Erythroblast (primary cell): ENCODE data around the gene CTNNB1.

ENCODE experiments used
- DNase-seq, 2 experiments: peaks; one replicate each; lab custom pipeline; 2025; lab: John Stamatoyannopoulos, UW
- GATA1 ChIP-seq: IDR thresholded peaks from 2 replicates; pipeline ENCODE4 v1.6.1; 2011; ENCODE audit warnings: low read depth, mild to moderate bottlenecking, control low read depth, low read length, moderate library complexity
- POLR2A ChIP-seq: IDR thresholded peaks from 2 replicates; pipeline ENCODE4 v1.6.1; 2011; ENCODE audit warnings: mild to moderate bottlenecking, low read length

Gene CTNNB1

GRCh38 chr3:41176596-41176995 lies 22.7 kb upstream of the CTNNB1 start:
- TF ChIP-seq GATA1 (no peak), POLR2A (no peak)
- no peak for DNase-seq

- TF ChIP-seq POLR2A (no peak), GATA1 (no peak)
- no peak for DNase-seq
These were observed 20.7 kb upstream of the CTNNB1 start for GRCh38 chr3:41178576-41178975.

- DNase-seq = no peak
- TF ChIP-seq GATA1 (no peak), POLR2A (no peak)
These were observed 18.9 kb upstream of the CTNNB1 start for GRCh38 chr3:41180396-41180795.

GRCh38 chr3:41182504-41183059 lies 16.7 kb upstream of the CTNNB1 start:
- no peak for DNase-seq
- TF ChIP-seq POLR2A (no peak), GATA1 (no peak)

- no peak for DNase-seq
- TF ChIP-seq POLR2A (no peak), GATA1 (no peak)
These were observed 14.9 kb upstream of the CTNNB1 start for GRCh38 chr3:41184394-41184793.

- TF ChIP-seq POLR2A = no peak
- no peak for TF ChIP-seq GATA1
- DNase-seq = no peak
These were observed 13.0 kb upstream of the CTNNB1 start for GRCh38 chr3:41186297-41186696.

GRCh38 chr3:41188306-41188705 lies 11.0 kb upstream of the CTNNB1 start:
- peak in 1 of 2 experiments; percentile 6 for DNase-seq

GRCh38 chr3:41190509-41191284 lies 8.6 kb upstream of the CTNNB1 start:
- TF ChIP-seq GATA1 (no peak), POLR2A (no peak)
- DNase-seq = no peak

More at GRCh38 chr3:41188306-41188705, 11.0 kb upstream of the CTNNB1 start:
- no peak for TF ChIP-seq GATA1
- TF ChIP-seq POLR2A = no peak

- no peak for TF ChIP-seq GATA1
- TF ChIP-seq POLR2A = no peak
- DNase-seq = no peak
These were observed 6.4 kb upstream of the CTNNB1 start for GRCh38 chr3:41192885-41193284.

GRCh38 chr3:41193794-41194539 lies 5.3 kb upstream of the CTNNB1 start:
- TF ChIP-seq GATA1 (no peak), POLR2A (no peak)

GRCh38 chr3:41194701-41195100 lies 4.6 kb upstream of the CTNNB1 start:
- DNase-seq = no peak
- no peak for TF ChIP-seq GATA1
- TF ChIP-seq POLR2A = no peak

More at GRCh38 chr3:41193794-41194539, 5.3 kb upstream of the CTNNB1 start:
- DNase-seq = no peak

GRCh38 chr3:41195946-41196345 lies 3.4 kb upstream of the CTNNB1 start:
- no peak for TF ChIP-seq POLR2A
- DNase-seq = no peak

GRCh38 chr3:41196499-41197410 lies 2.5 kb upstream of the CTNNB1 start:
- TF ChIP-seq GATA1 = no peak
- no peak for TF ChIP-seq POLR2A
- DNase-seq = no peak
